Skeletal muscle tissue (tissue), 4 donors: ENCODE results near the gene PCDHGB6. TPM values are rescaled to one million over a fixed set of nuclear protein-coding genes. Genes with fewer than 3 reads are reported as not detected.
"Not testable (repeated sequence)": the region's sequence is repeated elsewhere in the genome, so short reads cannot be mapped to it uniquely, and the experiment has no call there.

Source experiments
- H3K27ac ChIP-seq: one replicate; pipeline ENCODE4 v1.7.0; 2013; ENCODE audit warnings: mild to moderate bottlenecking, low read depth, low read length, inconsistent platforms
- H3K27me3 ChIP-seq, 3 donors: one replicate each; pipeline ENCODE4 v1.7.0; 2013; ENCODE audit warnings: low read length in 3 of 3; ENCODE audit not compliant: control insufficient read depth in 3 of 3, insufficient read depth in 3 of 3
- H3K36me3 ChIP-seq, 3 donors: one replicate each; pipeline ENCODE4 v1.7.0; 2013; ENCODE audit warnings: low read length in 3 of 3; ENCODE audit not compliant: control insufficient read depth in 3 of 3, insufficient read depth in 3 of 3
- H3K4me1 ChIP-seq, 3 donors: one replicate each; pipeline ENCODE4 v1.7.0; 2013; ENCODE audit warnings: low read length in 3 of 3, mild to moderate bottlenecking in 3 of 3; ENCODE audit not compliant: control insufficient read depth in 3 of 3, insufficient read depth in 3 of 3
- H3K4me3 ChIP-seq, 3 donors: one replicate each; pipeline ENCODE4 v1.7.0; 2013; ENCODE audit warnings: low read length in 3 of 3
- H3K9ac ChIP-seq, 3 donors: one replicate each; pipeline ENCODE4 v1.7.0; 2013; ENCODE audit warnings: low read length in 3 of 3, mild to moderate bottlenecking in 3 of 3, moderate library complexity in 2 of 3, low read depth in 1 of 3
- H3K9me3 ChIP-seq, 3 donors: one replicate each; pipeline ENCODE4 v1.7.0; 2013; ENCODE audit warnings: low read length in 3 of 3; ENCODE audit not compliant: control insufficient read depth in 3 of 3
- total RNA-seq: library from RNA; depleted of rRNA; stranded (reverse); fragments of >200 nt; gene quantifications from one replicate; pipeline ENCODE4 v1.2.3, GENCODE V29; 2014
- donor health status: Osteomylitis.

The PCDHGB6 gene
- total RNA-seq, 1 donor from 2014 or later, result 5.2 TPM

GRCh38 chr5:141432308-141432707, 24.5 kb downstream of the PCDHGB6 start:
- H3K9ac ChIP-seq, H3K27me3 ChIP-seq, H3K4me1 ChIP-seq, H3K27ac ChIP-seq: not testable (repeated sequence)
- Histone ChIP-seq H3K36me3 (peaks cover 7 to 13% (median 11%) of the 10 kb centered on the region in 3 donors), H3K9me3 (peaks cover 5 to 26% (median 10%) of the 10 kb centered on the region in 3 donors), H3K4me3 (peak overlapping the region; percentile 29 to 78 (median 51))

- not testable (repeated sequence) for H3K4me1 ChIP-seq, H3K9ac ChIP-seq, H3K36me3 ChIP-seq, H3K27ac ChIP-seq, H3K27me3 ChIP-seq
- Histone ChIP-seq H3K4me3 (peak overlapping the region in 1 of 3 donors; percentile 14), H3K9me3 (peaks cover 2 to 21% (median 6%) of the 10 kb centered on the region in 3 donors)
These were observed 24.9 kb downstream of the PCDHGB6 start for GRCh38 chr5:141432726-141433125.

- H3K4me1 ChIP-seq, result peaks cover 2 to 8% (median 4%) of the 10 kb centered on the region in 3 donors
- no peak overlapping the region for H3K4me3 ChIP-seq
- no peaks in the 10 kb centered on the region for H3K27me3 ChIP-seq
- H3K9ac ChIP-seq, result no peak overlapping the region
- H3K36me3 ChIP-seq, result peaks cover 0 to 4% (median 3%) of the 10 kb centered on the region in 3 donors
- peaks cover 0 to 15% (median 5%) of the 10 kb centered on the region in 3 donors for H3K9me3 ChIP-seq
- no peak overlapping the region for H3K27ac ChIP-seq
These were observed 26.2 kb downstream of the PCDHGB6 start for GRCh38 chr5:141434006-141434405.

GRCh38 chr5:141437221-141437620, 29.4 kb downstream of the PCDHGB6 start:
- H3K36me3 ChIP-seq, result peaks cover 0 to 5% (median 0%) of the 10 kb centered on the region in 3 donors
- H3K4me3 ChIP-seq, result no peak overlapping the region
- H3K27ac ChIP-seq, result no peak overlapping the region
- no peak overlapping the region for H3K9ac ChIP-seq
- H3K9me3 ChIP-seq, result peaks cover 3 to 10% (median 3%) of the 10 kb centered on the region in 3 donors
- H3K27me3 ChIP-seq, result no peaks in the 10 kb centered on the region
- H3K4me1 ChIP-seq, result peaks cover 0 to 3% (median 0%) of the 10 kb centered on the region in 3 donors

- no peaks in the 10 kb centered on the region for H3K4me1 ChIP-seq
- H3K36me3 ChIP-seq, result peaks cover 0 to 5% (median 0%) of the 10 kb centered on the region in 3 donors
- H3K27me3 ChIP-seq, result no peaks in the 10 kb centered on the region
- peaks cover 3 to 10% (median 3%) of the 10 kb centered on the region in 3 donors for H3K9me3 ChIP-seq
- H3K27ac ChIP-seq, result no peak overlapping the region
- no peak overlapping the region for H3K9ac ChIP-seq
- H3K4me3 ChIP-seq, result no peak overlapping the region
These were observed 31.8 kb downstream of the PCDHGB6 start for GRCh38 chr5:141439411-141440141.

- no peak overlapping the region for H3K4me3 ChIP-seq
- H3K9me3 ChIP-seq, result peaks cover 3 to 10% (median 3%) of the 10 kb centered on the region in 3 donors
- no peaks in the 10 kb centered on the region for H3K27me3 ChIP-seq
- no peak overlapping the region for H3K27ac ChIP-seq
- H3K36me3 ChIP-seq, result peaks cover 0 to 5% (median 0%) of the 10 kb centered on the region in 3 donors
- H3K4me1 ChIP-seq, result no peaks in the 10 kb centered on the region
- no peak overlapping the region for H3K9ac ChIP-seq
These were observed 32.5 kb downstream of the PCDHGB6 start for GRCh38 chr5:141440341-141440740.

GRCh38 chr5:141441571-141442170, 33.9 kb downstream of the PCDHGB6 start:
- Histone ChIP-seq H3K9me3 (peaks cover 3 to 10% (median 3%) of the 10 kb centered on the region in 3 donors), H3K4me1 (no peaks in the 10 kb centered on the region), H3K9ac (no peak overlapping the region), H3K27ac (no peak overlapping the region), H3K36me3 (peaks cover 0 to 5% (median 0%) of the 10 kb centered on the region in 3 donors), H3K27me3 (no peaks in the 10 kb centered on the region), H3K4me3 (peak overlapping the region in 1 of 3 donors; percentile 1)

Other genes with a start within 250 kb of the PCDHGB6 start
- 2.1 TPM for gene PCDHB7, start 235.4 kb upstream of the PCDHGB6 start, total RNA-seq
- gene PCDHB8, start 230.2 kb upstream of the PCDHGB6 start, total RNA-seq, result 1.6 TPM
- gene PCDHB16, start 225.6 kb upstream of the PCDHGB6 start, total RNA-seq, result 1.6 TPM
- 1.0 TPM for gene PCDHB9, start 220.9 kb upstream of the PCDHGB6 start, total RNA-seq
- 2.6 TPM for gene PCDHB10, start 215.7 kb upstream of the PCDHGB6 start, total RNA-seq
- 4.2 TPM for gene PCDHB11, start 208.4 kb upstream of the PCDHGB6 start, total RNA-seq
- gene PCDHB12, start 199.3 kb upstream of the PCDHGB6 start, total RNA-seq, result 1.6 TPM
- 1.6 TPM for gene PCDHB13, start 194.1 kb upstream of the PCDHGB6 start, total RNA-seq
- gene PCDHB14, start 184.7 kb upstream of the PCDHGB6 start, total RNA-seq, result 4.2 TPM
- gene PCDHB15, start 162.6 kb upstream of the PCDHGB6 start, total RNA-seq, result 4.2 TPM
- 0.52 TPM for gene SLC25A2, start 104.0 kb upstream of the PCDHGB6 start, total RNA-seq
- gene TAF7, start 87.2 kb upstream of the PCDHGB6 start, total RNA-seq, result 72.0 TPM
- gene PCDHGA1, start 77.5 kb upstream of the PCDHGB6 start, total RNA-seq, result 0.52 TPM
- 1.6 TPM for gene PCDHGA2, start 69.3 kb upstream of the PCDHGB6 start, total RNA-seq
- gene PCDHGA3, start 64.2 kb upstream of the PCDHGB6 start, total RNA-seq, result 2.1 TPM
- gene PCDHGB1, start 57.9 kb upstream of the PCDHGB6 start, total RNA-seq, result 1.6 TPM
- gene PCDHGA4, start 53.0 kb upstream of the PCDHGB6 start, total RNA-seq, result 1.0 TPM
- 2.1 TPM for gene PCDHGB2, start 48.0 kb upstream of the PCDHGB6 start, total RNA-seq
- gene PCDHGA5, start 43.9 kb upstream of the PCDHGB6 start, total RNA-seq, result 2.1 TPM
- gene PCDHGB3, start 37.8 kb upstream of the PCDHGB6 start, total RNA-seq, result 3.1 TPM
- gene PCDHGA6, start 34.1 kb upstream of the PCDHGB6 start, total RNA-seq, result 4.2 TPM
- 3.7 TPM for gene PCDHGA7, start 25.3 kb upstream of the PCDHGB6 start, total RNA-seq
- 4.7 TPM for gene PCDHGB4, start 20.3 kb upstream of the PCDHGB6 start, total RNA-seq
- gene PCDHGA8, start 15.4 kb upstream of the PCDHGB6 start, total RNA-seq, result 3.7 TPM
- gene PCDHGB5, start 10.1 kb upstream of the PCDHGB6 start, total RNA-seq, result 3.7 TPM
- 4.7 TPM for gene PCDHGA9, start 5.2 kb upstream of the PCDHGB6 start, total RNA-seq
- 4.2 TPM for gene PCDHGA10, start 5.0 kb downstream of the PCDHGB6 start, total RNA-seq
- gene PCDHGB7, start 9.7 kb downstream of the PCDHGB6 start, total RNA-seq, result 7.3 TPM
- 6.8 TPM for gene PCDHGA11, start 13.0 kb downstream of the PCDHGB6 start, total RNA-seq
- 3.1 TPM for gene PCDHGA12, start 22.5 kb downstream of the PCDHGB6 start, total RNA-seq
- 38.1 TPM for gene PCDHGC3, start 67.9 kb downstream of the PCDHGB6 start, total RNA-seq
- gene PCDHGC4, start 77.0 kb downstream of the PCDHGB6 start, total RNA-seq, result 3.7 TPM
- 2.1 TPM for gene PCDHGC5, start 81.1 kb downstream of the PCDHGB6 start, total RNA-seq
- gene DIAPH1, start 211.0 kb downstream of the PCDHGB6 start, total RNA-seq, result 16.7 TPM
- 40.7 TPM for gene HDAC3, start 228.8 kb downstream of the PCDHGB6 start, total RNA-seq
- under 0.01 TPM for gene RELL2, start 229.0 kb downstream of the PCDHGB6 start, total RNA-seq
- gene FCHSD1, start 243.4 kb downstream of the PCDHGB6 start, total RNA-seq, result 5.2 TPM